HG03280 (cell line): ENCODE data around the gene MLEC.
"Not testable (repeated sequence)": the region's sequence is repeated elsewhere in the genome, so short reads cannot be mapped to it uniquely, and the experiment has no call there.

ENCODE experiments used
- ATAC-seq: cut with Tn5 transposase; IDR thresholded peaks from one replicate; pipeline ENCODE4 v1.9.1; 2021; ENCODE audit warnings: mild to moderate bottlenecking, moderate library complexity; ENCODE audit not compliant: unreplicated experiment

MLEC gene

GRCh38 chr12:120719496-120720233 is 32.7 kb downstream of the MLEC start:
- ATAC-seq, result no peak

GRCh38 chr12:120720234-120720986 is 33.5 kb downstream of the MLEC start:
- ATAC-seq, result no peak

DNA sequence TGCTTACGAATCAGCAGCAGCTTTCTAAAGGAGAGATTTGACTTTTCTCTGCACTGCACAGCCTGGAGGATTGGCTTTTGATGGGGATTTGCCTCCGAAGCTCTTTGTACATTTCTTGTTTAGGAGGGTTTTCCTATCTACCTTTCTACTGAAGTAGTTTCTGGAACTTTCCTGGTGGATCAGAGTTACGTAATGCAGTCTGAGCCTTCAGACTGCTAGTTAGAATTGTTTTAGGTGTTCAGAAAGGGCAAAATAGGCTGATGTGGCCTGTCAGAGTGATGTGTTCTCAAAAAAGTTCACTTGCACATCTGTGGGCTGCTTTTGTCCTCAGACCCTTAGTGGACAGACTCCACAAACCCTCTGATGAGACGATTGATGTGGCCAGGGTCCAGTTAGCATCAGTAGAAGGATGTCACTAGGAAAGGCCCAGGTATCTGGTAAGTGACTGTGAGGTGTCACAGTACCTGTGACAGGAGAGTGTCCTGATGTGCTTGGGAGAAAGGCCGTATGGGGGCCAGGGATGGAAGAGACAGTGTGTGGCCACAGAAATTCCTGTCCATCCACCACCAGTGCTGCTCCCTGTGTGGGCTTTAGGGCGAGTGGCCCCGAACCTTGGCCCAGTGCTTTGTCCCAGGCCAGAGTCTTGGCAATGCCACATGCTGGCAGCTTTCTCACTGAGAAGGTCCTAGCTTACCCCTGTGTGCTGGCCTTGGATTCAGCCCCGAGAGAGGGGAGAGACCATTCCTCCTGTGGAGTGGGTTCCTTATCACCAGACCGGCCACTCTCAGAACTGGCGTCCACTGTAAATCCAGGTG is 34.2 kb downstream of the MLEC start:
- ATAC-seq, result no peak

DNA sequence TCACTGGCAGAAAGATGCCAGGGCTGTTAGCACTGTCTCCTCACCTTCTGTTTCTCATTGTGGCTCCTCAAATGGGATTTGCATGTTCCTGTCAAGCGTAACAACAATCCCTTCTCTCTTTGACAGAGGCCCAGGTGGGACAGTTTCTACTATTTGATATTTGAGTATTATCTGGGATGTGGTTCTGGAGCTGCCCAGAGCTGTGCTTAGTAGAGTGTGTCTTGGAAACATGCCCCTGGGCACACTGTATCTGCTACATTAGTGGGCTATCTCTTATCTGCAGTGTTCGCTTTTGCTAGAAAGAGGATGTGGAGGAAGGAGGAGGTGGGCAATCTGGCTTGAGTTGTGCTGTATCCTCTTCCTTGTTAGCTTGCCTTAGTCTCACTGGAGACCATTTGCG is 34.9 kb downstream of the MLEC start:
- no peak for ATAC-seq

DNA sequence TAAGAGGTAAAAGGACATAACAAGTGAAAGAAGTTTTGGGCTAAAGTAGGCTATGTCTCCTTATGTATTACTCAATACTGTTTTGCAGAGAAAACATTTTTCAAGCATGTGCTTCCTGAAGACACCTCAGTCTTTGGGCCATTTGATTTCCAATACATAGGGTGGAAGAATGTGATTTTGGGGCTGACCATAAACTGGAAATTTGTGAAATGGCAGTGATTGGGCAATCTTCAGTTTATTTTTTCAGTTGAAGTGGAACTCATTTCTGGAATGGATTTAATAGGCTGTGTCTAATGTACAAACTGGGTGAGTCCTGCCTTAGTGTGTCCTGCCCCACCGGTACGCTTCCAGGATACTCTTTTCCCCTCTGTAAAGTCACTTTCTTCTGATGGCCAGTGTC is 35.8 kb downstream of the MLEC start:
- ATAC-seq, result no peak

GRCh38 chr12:120724720-120725119 is 37.8 kb downstream of the MLEC start:
- no peak for ATAC-seq

- no peak for ATAC-seq
Observed at GRCh38 chr12:120725151-120725658, 38.3 kb downstream of the MLEC start.

DNA sequence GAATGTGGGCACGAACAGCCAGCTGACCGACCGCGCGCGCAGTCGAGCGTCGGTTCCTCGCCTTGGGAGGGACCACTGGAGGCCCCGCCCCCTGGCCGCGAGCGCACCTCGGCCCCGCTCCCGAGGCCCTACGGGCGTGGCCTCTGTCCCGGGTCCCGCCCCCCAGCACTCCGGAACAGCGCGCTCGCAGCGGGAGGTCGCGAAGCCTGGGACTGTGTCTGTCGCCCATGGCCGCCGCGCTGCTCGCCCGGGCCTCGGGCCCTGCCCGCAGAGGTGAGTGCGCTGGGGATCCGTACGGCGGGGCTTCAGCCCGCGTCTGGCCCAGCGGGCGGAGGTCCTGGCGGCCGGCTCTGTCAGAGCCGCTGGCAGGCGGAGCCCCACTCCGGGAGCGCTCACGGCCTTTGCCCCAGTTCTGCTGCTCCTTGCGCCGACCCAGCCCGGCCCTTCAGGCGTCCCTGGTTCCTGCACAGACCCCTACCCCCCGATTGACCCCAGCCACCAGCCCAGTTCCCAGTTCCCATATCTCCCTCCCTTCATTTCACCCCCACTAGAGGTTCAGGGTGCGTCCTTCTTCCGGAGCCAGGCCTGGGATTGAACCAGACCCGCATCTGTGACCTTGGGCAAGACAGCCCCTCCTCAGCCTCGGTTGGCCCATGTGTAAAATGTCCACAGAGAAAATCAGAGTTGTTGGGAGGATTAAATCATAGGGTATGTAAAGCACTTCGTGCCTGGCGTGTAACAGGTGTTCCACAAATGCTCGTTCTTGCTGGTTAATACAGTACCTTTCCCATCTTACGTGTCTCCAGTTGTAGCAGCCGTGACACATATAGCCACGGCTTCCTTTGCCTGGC is 38.9 kb downstream of the MLEC start, which contains the start of gene ACADS:
ACADS (plus strand) TSS at position 168 of the 851 bp plus-strand sequence; CDS start at position 228, 60 bp downstream.
- peak; percentile 98 for ATAC-seq

GRCh38 chr12:120726510-120726793 is 39.5 kb downstream of the MLEC start:
- no peak for ATAC-seq

DNA sequence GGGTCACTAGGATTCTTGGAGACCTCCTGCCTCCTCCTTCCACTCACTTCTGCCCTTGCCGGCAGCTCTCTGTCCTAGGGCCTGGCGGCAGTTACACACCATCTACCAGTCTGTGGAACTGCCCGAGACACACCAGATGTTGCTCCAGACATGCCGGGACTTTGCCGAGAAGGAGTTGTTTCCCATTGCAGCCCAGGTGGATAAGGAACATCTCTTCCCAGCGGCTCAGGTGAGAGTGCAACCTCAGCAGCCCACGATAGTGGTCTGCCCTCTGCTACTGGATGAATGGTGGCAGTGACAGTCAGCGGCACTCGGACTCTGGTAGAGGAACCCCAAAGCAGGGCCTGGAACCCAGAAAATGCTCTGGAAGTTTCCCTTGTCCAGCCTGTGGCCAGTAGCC is 40.0 kb downstream of the MLEC start:
- ATAC-seq, result no peak

- not testable (repeated sequence) for ATAC-seq
Observed at GRCh38 chr12:120732198-120732597, 45.2 kb downstream of the MLEC start.

DNA sequence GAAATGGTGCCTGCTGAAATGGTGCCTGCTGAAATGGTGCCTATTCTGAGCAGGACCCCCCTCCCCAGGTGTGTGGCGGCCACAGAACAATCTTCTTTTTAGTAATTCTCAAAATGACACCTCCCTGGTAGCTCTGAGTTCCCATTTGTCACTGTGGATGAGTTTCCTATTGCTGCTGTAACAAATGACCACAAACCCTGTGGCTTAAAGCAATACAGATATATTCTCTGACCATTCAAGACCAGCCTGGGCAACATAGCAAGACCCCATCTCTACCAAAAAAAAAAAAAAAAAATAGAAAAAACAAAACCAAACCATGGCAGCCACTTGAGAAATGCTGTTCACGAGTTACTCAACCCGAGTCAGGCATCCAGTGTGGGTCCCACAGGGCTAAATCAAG is 46.6 kb downstream of the MLEC start:
- ATAC-seq, result no peak

GRCh38 chr12:120734210-120734609 is 47.3 kb downstream of the MLEC start:
- ATAC-seq, result no peak

DNA sequence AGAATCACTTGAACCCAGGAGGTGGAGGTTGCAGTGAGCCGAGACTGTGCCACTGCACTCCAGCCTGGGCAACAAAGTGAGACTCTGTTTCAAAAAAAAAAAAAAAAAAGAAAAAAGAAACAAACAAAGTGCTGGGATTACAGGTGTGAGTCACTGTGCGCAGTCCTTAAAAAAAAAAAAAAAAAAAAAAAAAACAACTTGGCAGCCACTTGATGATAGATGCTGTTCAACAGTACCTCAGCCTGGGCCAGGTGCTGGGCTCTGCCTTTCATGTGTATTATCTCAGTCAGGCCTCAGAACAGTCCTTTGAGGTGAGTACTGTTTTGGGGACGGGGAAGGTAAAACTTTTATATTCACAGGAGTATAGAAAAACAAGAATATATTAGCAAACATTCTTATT is 48.2 kb downstream of the MLEC start:
- no peak for ATAC-seq

GRCh38 chr12:120736404-120737331 is 49.7 kb downstream of the MLEC start:
- no peak for ATAC-seq

DNA sequence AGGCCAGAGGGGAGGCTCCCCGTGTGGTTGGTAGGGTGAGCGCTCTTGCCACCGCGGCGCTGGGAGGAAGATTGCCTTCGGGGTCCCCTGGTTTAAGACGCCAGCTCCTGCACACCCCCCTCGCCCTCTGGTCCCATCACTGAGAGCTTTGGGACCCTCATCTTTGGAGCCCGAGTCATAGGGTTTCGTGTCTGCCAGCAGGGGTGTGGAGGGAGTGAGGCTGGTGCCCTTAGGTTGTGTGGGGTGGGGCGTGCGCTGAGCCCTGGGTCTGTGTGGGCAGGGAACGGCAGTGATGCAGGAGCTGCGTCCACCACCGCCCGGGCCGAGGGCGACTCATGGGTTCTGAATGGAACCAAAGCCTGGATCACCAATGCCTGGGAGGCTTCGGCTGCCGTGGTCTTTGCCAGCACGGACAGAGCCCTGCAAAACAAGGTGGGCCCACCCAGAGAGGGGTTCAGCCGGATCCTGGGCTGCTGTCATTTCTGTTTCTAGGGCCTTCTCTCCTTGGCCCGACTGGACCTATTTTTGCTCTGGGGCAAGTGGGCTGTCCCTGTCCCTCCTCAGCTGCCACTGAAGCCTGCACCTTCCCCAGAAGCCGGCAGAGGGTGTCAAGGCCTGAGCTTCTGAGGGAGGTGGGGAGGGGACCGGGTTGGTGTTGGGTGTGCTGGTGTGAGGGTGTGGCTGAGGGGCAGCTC is 50.8 kb downstream of the MLEC start:
- ATAC-seq, result no peak

DNA sequence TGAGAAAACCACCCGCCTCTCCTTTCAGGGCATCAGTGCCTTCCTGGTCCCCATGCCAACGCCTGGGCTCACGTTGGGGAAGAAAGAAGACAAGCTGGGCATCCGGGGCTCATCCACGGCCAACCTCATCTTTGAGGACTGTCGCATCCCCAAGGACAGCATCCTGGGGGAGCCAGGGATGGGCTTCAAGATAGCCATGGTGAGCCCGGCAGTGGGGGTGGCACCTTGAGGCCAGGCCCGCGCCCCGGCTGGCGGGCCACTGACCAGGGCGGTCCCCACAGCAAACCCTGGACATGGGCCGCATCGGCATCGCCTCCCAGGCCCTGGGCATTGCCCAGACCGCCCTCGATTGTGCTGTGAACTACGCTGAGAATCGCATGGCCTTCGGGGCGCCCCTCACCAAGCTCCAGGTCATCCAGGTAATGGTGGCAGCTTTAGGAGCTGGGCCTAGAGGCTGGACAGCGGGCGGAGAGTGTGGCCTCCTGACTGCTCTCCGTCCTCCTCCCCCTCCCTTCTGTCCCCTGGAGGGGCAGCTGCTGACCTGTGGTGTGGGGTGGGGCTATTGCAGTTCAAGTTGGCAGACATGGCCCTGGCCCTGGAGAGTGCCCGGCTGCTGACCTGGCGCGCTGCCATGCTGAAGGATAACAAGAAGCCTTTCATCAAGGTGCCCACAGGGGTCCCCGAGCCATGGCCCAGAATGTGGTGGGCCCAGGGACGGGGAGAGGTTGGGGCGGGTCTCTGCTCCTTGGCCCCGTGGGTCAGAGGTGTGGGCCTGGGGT is 51.5 kb downstream of the MLEC start:
- no peak for ATAC-seq
